ENCODE results near the gene FAM107B.

Gene FAM107B

GRCh38 chr10:14731875-14732512 is 42.7 kb downstream of the FAM107B start:
- TF ChIP-seq GATA3 (IDR thresholded peaks at IDR 0.05; ENCODE audit: low read depth, low read length) (no peak), GATA2 (IDR thresholded peaks at IDR 0.05; ENCODE audit: low read depth, low read length) (no peak)

DNA sequence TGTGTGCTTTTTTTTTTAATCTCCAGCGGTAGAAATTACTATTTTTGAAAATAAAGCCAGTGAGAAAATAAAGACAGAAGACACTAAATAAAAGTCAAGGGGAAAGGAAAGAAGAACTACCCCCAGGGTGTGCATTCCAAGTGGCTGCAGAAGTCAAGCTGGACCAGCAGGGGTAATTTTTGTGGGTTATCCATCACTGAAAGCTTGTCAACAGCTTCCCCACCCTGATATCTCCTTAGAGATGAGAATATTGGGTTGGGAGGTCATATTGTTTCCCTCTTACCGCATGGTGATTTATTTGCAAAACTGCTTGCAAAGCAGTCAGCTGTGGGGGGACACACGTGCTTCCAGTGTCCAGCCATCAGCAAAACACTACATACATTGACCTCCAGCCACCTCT is 46.4 kb downstream of the FAM107B start:
- TF ChIP-seq GATA2 (IDR thresholded peaks at IDR 0.05; ENCODE audit: low read depth, low read length): no peak
- no peak for TF ChIP-seq GATA3 (IDR thresholded peaks at IDR 0.05; ENCODE audit: low read depth, low read length)

GRCh38 chr10:14727924-14728323 is 46.8 kb downstream of the FAM107B start:
- no peak for TF ChIP-seq GATA3 (IDR thresholded peaks at IDR 0.05; ENCODE audit: low read depth, low read length)
- no peak for TF ChIP-seq GATA2 (IDR thresholded peaks at IDR 0.05; ENCODE audit: low read depth, low read length)

DNA sequence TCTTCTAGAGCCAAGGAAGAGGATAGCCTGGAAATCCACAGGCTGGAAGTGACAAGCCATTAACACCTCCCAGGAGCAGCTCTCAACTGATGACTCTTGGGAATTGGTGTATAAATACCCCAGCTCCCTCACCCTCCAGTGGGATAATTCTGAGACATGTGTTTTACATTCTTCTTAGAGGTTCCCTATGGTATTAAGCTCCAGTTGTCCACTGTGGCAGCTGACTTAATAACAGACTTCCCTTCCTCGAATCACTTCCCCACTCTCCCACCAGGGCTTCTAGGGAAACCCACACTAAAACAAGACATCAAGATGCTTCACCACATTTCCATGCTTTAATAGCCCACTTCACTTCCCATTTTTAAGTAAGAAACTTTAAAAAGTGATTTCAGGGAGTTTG is 47.2 kb downstream of the FAM107B start:
- TF ChIP-seq GATA2 (IDR thresholded peaks at IDR 0.05; ENCODE audit: low read depth, low read length) (no peak), GATA3 (IDR thresholded peaks at IDR 0.05; ENCODE audit: low read depth, low read length) (no peak)

DNA sequence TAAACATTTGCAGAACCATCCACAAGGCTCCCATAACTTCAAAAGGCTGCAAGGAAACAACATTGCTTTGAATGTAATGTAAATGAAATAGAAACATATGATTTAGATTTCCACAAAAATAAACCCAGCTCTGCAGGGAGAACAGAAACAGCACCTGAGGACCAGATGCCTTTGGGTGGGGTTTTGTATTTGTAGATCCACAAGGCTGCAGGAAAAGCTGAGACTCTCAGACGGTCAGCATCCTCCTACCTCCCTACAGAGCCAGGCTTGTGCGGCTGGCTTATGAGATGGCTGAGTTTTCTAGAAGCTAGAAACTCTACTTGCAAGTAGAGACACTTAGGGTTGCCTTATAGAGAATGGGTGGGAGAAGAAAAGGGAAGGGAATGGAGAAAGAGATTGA is 49.8 kb downstream of the FAM107B start:
- TF ChIP-seq GATA2 (IDR thresholded peaks at IDR 0.05; ENCODE audit: low read depth, low read length) (no peak), GATA3 (IDR thresholded peaks at IDR 0.05; ENCODE audit: low read depth, low read length) (no peak)

DNA sequence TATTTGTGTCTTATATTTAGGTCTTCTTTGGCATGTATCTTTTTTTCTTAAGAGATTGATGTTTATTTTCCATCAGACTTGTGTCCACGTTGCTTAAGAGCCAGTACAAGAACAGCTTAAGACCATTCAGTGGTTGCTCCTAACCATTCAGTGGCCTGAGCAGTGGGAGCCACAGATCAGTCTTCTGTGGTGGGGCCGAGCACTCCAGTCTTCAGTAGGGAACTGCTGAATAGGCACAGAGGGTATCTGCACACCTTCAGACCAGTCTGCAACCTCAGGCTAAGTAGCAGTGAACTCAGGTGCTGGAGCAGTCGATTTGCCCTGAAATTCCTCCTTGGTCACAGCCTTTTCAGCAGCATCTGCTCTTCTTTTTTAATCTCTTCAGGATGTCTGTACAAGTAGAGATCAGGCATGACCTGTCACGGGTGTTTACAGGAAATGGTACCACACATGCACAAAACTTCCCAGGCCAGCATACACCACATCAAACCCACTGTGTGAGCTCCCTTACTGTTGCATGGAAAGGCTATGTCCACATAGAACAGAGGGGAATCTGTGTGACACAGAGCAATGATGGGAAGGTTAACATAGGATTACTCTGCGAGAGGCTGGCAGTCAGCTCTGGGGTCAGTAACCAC is 51.5 kb downstream of the FAM107B start:
- TF ChIP-seq GATA3 (IDR thresholded peaks at IDR 0.05; ENCODE audit: low read depth, low read length): no peak
- no peak for TF ChIP-seq GATA2 (IDR thresholded peaks at IDR 0.05; ENCODE audit: low read depth, low read length)

DNA sequence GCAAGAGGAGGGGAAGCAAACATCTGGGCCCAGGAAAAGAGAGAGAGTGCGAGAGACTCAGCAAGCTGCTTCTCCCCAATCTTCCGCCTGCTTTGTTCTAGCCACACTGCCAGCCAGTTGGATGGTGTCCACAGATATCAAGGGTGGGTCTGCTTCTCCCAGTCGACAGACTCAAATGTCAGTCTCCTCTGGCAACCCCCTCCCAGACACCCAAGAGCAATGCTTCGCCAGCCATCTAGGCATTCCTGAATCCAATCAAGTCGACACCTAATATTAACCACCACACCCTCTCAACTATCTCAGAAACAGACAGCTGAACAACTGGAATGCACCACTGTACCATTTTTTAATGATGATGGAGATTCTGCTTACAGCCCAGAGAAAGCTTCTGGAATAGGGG is 57.1 kb downstream of the FAM107B start:
- no peak for TF ChIP-seq GATA2 (IDR thresholded peaks at IDR 0.05; ENCODE audit: low read depth, low read length)
- no peak for TF ChIP-seq GATA3 (IDR thresholded peaks at IDR 0.05; ENCODE audit: low read depth, low read length)

DNA sequence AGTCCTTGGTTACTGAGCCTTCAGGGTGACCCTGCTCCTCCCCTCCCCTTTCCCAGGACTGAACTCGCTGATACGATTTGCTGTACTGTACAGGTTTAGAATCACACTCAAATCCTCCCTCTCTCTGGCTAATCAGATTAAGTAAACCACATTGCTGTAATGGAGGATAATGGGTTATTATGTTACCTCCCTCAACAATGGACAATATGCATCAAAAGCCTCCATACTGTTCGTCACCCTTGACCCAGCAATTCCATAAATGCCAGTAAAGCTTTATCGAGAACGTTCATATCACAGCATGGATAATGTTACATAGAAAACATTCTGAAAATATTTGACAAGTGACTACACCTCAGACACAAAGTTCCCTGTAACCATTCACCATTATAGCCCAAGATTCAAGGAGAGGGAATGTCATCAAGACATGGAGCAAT is 61.7 kb downstream of the FAM107B start:
- TF ChIP-seq GATA2 (IDR thresholded peaks at IDR 0.05; ENCODE audit: low read depth, low read length) (no peak), GATA3 (IDR thresholded peaks at IDR 0.05; ENCODE audit: low read depth, low read length) (no peak)

- TF ChIP-seq GATA2 (IDR thresholded peaks at IDR 0.05; ENCODE audit: low read depth, low read length): no peak
- TF ChIP-seq GATA3 (IDR thresholded peaks at IDR 0.05; ENCODE audit: low read depth, low read length): no peak
These were observed 67.2 kb downstream of the FAM107B start for GRCh38 chr10:14707481-14707880.

DNA sequence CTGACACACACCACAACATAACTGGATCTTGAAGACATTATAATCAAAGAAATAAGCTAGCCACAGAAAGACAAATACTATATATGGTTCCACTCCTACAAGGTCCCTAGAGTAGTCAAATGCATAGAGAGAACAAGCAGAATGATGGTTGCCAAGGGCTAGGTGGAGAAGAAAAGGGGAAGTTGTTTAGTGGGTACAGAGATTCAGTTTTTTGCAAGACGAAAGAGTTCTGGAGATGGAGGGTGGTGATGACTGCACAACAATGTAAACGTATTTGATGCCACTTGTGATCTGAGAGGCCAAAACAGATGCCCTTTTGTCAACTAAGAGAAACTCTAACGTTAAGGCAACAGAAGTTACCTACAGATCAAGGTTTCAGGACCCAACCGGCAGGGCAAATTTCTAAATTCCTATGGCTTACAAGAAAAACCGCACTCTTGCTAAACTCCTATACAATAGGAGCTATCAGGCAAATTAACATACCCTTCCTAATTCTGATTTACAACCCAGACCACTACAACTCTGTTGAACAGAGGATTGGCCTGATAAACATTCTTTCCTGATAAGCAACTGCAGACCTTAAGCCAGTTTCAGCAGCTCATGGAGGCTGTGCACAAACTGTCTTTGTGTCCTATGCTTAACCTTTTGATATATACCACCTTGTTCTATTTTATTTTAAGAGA is 69.0 kb downstream of the FAM107B start:
- TF ChIP-seq GATA3 (IDR thresholded peaks at IDR 0.05; ENCODE audit: low read depth, low read length): no peak
- no peak for TF ChIP-seq GATA2 (IDR thresholded peaks at IDR 0.05; ENCODE audit: low read depth, low read length)

DNA sequence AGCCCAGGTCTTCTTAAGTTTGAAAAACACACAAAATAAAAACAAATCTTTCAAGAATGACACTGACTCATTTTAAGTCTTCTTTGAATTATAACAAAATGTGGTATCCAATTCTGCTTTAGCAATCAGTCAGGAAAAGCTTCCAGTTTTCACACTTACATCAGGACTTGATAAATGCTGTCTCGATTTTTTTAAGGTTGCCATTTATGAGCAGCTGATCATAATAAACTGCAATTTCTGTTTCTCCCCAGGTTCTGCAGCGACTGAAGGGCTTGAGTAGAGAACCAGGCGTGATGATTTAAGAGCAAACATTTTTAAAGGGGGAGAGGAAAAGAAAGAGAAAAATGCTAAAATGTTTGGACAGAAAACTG is 71.1 kb downstream of the FAM107B start:
- no peak for TF ChIP-seq GATA2 (IDR thresholded peaks at IDR 0.05; ENCODE audit: low read depth, low read length)
- TF ChIP-seq GATA3 (IDR thresholded peaks at IDR 0.05; ENCODE audit: low read depth, low read length): no peak

DNA sequence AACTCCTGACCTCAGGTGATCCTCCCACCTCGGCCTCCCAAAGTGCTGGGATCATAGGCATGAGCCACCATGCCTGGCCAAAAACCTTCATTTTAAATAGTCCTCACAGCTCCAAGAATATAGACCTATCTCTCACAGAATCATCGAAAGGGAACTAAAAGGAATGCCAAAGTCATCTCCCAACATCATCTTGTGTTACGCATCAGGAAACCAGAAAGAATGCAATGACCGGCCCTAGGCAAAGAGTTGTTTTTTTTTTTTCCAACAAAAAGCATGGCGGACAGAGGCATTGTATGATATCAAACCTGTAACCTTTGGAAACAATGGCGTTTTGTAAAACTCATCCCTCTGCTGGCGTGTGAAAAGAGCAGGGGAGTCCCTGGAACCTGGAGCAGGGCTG is 73.2 kb downstream of the FAM107B start:
- TF ChIP-seq GATA2 (IDR thresholded peaks at IDR 0.05; ENCODE audit: low read depth, low read length) (no peak), GATA3 (IDR thresholded peaks at IDR 0.05; ENCODE audit: low read depth, low read length) (no peak)

GRCh38 chr10:14700546-14700945 is 74.2 kb downstream of the FAM107B start:
- TF ChIP-seq GATA2 (IDR thresholded peaks at IDR 0.05; ENCODE audit: low read depth, low read length): no peak
- TF ChIP-seq GATA3 (IDR thresholded peaks at IDR 0.05; ENCODE audit: low read depth, low read length): no peak

GRCh38 chr10:14699482-14699881 is 75.2 kb downstream of the FAM107B start:
- TF ChIP-seq GATA2 (IDR thresholded peaks at IDR 0.05; ENCODE audit: low read depth, low read length): no peak
- TF ChIP-seq GATA3 (IDR thresholded peaks at IDR 0.05; ENCODE audit: low read depth, low read length): no peak

DNA sequence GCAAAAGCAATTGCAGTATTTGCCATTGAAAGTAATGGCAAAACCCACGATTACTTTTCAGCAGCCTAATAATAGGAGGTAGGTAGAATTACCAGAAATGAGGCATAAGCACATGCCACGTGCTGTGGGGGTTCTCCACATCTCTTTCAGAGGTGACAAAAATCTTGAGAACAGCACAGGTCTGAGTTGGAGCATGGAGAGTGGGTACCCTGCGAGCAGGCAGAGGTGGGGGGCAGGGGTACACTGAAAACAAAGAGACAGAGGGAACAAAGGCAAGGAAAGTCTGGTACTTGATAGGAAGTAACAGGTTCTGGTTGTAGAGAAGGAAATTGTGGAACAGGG is 75.9 kb downstream of the FAM107B start:
- TF ChIP-seq GATA2 (IDR thresholded peaks at IDR 0.05; ENCODE audit: low read depth, low read length) (no peak), GATA3 (IDR thresholded peaks at IDR 0.05; ENCODE audit: low read depth, low read length) (no peak)
